ENCODE measurements around the gene AKNA.
"Not testable (repeated sequence)": the region's sequence is repeated elsewhere in the genome, so short reads cannot be mapped to it uniquely, and the experiment has no call there.

Gene AKNA

DNA sequence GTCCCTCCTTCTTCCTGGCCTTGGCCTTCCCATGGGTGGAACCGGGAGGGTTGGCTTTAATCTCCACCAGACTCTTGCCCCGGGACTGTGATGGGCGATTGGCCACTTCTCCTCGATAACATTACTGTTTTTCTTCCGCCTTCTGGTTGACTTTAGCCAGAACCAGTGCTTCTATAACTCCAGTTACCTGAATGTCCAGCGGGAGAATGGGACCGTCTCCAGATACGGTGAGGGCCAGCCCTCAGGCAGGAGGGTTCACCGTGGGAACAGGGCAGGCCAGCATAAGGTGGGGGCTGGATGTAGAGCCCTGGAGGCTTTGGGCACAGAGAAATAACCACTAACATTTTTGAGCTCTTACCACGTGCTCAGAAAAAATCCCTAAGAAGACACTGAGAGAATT is 57.1 kb downstream of the AKNA start:
- TF ChIP-seq, protein P1, sequence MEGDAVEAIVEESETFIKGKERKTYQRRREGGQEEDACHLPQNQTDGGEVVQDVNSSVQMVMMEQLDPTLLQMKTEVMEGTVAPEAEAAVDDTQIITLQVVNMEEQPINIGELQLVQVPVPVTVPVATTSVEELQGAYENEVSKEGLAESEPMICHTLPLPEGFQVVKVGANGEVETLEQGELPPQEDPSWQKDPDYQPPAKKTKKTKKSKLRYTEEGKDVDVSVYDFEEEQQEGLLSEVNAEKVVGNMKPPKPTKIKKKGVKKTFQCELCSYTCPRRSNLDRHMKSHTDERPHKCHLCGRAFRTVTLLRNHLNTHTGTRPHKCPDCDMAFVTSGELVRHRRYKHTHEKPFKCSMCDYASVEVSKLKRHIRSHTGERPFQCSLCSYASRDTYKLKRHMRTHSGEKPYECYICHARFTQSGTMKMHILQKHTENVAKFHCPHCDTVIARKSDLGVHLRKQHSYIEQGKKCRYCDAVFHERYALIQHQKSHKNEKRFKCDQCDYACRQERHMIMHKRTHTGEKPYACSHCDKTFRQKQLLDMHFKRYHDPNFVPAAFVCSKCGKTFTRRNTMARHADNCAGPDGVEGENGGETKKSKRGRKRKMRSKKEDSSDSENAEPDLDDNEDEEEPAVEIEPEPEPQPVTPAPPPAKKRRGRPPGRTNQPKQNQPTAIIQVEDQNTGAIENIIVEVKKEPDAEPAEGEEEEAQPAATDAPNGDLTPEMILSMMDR (conservative IDR thresholded peaks at IDR 0.05), result no peak
- no peak overlapping the region for H3K27ac ChIP-seq

DNA sequence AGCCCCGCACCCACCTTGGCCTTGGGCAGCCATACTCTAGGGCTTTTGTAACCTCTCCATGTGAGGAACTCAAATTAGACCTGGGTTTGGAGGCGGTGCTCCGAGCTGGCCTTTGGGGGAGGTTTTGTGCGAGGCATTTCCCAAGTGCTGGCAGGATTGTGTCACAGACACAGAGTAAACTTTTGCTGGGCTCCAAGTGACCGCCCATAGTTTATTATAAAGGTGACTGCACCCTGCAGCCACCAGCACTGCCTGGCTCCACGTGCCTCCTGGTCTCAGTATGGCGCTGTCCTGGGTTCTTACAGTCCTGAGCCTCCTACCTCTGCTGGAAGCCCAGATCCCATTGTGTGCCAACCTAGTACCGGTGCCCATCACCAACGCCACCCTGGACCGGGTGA is 58.2 kb downstream of the AKNA start, which contains the start of gene ORM2:
TSS of gene ORM2 (plus strand) at position 245 of the 398 bp plus-strand sequence. CDS start at position 281, 36 bp downstream.
- not testable (repeated sequence) for H3K27ac ChIP-seq

DNA sequence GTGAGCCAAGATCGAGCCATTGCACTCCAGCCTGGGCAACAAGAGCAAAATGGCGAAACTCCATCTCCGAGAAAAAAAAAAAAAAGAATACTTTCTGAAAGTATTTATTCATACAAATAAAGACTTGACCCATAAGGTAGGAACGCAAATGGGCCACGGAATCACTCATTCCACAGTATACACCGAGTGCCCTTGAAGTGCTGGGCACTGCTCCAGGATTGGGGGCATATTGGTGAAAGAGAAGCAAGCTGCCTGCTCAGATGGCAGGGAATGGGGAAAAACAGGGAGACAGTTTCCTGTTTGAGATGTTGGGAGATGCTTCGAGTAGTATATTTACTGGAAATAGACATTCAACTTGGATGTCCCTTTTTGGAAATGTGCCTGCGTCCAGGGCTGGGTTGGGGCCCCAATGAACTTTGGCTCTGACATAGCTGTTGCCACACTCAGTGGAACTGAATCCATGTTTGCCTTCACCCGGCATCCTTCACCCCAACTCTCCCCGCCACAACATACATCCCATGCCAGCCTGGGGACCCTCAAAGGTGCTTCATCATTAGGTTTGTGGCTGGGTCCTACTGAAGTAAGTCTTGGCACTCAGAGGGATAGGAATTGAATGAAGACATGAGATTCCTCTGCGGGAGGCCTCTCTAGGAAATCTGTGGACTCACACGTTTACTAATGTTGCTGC is 58.7 kb downstream of the AKNA start:
- H3K27ac ChIP-seq, result not testable (repeated sequence)

DNA sequence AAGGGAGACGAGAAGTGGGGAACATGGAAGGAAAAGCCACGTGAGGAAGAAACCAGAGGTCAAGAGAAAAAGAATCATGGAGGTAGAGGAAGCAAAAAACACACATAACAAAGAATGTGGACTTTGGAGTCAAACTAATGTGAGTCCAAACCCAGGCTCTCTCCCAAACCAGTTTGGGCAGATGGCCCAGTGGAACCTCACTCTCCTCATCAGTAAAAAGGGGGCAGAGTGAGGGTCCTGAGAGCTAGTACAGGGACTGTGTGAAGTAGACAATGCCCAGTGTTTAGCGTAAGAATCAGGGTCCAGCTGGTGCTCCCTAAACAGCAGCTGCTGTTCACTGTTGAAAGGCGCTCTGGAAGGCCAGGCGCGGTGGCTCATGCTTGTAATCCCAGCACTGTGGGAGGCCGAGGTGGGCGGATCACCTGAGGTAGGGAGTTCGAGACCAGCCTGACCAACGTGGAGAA is 59.4 kb downstream of the AKNA start:
- H3K27ac ChIP-seq, result not testable (repeated sequence)

DNA sequence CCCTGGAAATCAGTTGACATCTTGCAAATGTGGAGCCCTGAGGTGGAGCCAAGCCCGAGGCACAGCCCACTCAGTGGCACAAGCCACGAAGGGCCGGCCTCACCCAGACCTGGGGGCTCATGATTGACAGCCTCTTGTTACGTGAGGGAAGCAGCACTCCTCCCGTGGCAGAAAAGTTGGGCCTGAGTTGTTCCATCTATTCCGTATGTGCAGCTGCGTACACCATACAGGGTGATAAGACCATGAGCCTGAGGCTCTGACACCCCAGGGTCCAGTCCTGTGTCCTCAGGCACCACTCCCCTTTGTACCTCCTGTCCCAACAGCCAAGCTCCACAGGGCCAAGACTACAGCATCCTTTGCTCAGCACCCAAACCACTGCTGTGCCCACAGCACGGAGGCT is 60.0 kb downstream of the AKNA start:
- TF ChIP-seq, protein P1 (conservative IDR thresholded peaks at IDR 0.05), result no peak
- H3K27ac ChIP-seq, result no peak overlapping the region

DNA sequence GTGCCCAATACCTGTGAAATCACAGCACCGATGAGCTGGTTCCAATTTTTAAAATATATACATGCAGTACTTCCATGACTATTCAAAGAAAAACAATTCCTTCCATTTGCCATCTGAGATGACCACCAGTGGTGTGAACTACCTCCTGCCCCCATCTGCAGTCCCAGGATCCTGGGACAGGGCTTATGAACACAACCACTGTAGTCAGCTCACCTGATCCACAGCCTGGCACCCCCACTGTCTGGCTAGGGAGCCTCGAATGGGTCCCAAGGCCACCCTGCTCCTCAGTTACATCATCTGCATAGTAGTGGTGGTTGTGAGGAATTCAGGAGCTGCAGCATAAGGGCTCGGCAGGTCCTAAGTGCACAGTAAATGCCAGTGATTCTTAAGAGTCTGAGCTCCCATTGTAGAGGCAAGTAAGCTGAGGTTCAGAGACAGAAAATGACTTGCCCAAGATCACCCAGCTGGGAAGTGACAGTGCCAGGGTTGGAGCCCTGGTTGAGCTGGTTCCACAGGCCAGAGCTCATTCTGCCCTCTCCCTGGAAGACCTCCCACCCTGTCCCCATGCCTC is 62.0 kb downstream of the AKNA start:
- H3K27ac ChIP-seq, result not testable (repeated sequence)

DNA sequence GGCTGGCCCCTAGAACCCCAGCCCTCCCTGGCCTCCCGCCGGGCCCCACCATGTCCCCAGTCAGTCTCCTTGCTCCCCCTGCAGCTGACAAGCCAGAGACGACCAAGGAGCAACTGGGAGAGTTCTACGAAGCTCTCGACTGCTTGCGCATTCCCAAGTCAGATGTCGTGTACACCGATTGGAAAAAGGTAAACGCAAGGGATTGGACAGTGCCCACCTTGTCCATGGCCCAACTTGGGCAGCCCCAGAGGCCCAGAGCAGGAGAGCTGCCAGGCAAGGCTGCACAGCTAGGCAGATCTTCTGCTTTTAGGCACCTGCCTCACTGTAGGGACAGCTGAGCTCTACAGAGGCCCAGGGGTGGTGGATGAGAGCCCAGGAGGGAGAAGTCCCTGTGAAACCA is 62.8 kb downstream of the AKNA start:
- H3K27ac ChIP-seq, result not testable (repeated sequence)

DNA sequence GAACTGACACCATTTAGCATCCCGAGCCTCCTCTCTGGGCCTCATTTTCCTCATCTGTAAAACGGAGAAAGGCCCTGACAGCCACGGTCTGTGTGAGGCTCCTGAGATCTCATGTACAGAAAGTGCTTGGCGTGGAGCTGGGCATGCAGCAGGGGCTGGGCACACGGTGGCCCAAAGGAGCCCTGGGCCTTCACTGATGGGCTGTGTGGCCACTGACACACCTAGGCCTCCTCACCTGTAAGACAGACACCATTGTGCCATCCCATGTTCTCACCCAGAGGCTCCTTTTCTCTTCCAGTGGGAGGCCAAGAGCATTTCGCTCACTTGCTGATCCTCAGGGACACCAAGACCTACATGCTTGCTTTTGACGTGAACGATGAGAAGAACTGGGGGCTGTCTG is 63.3 kb downstream of the AKNA start:
- H3K27ac ChIP-seq, result no peak overlapping the region
- TF ChIP-seq, protein P1 (conservative IDR thresholded peaks at IDR 0.05), result no peak

DNA sequence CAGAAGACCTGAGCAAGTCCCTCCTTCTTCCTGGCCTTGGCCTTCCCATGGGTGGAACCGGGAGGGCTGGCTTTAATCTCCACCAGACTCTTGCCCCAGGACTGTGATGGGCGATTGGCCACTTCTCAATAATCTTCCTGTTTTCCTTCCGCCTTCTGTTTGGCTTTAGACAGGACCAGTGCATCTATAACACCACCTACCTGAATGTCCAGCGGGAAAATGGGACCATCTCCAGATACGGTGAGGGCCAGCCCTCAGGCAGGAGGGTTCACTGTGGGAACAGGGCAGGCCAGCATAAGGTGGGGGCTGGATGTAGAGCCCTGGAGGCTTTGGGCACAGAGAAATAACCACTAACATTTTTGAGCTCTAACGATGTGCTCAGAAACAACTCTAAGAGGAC is 63.9 kb downstream of the AKNA start:
- not testable (repeated sequence) for H3K27ac ChIP-seq

DNA sequence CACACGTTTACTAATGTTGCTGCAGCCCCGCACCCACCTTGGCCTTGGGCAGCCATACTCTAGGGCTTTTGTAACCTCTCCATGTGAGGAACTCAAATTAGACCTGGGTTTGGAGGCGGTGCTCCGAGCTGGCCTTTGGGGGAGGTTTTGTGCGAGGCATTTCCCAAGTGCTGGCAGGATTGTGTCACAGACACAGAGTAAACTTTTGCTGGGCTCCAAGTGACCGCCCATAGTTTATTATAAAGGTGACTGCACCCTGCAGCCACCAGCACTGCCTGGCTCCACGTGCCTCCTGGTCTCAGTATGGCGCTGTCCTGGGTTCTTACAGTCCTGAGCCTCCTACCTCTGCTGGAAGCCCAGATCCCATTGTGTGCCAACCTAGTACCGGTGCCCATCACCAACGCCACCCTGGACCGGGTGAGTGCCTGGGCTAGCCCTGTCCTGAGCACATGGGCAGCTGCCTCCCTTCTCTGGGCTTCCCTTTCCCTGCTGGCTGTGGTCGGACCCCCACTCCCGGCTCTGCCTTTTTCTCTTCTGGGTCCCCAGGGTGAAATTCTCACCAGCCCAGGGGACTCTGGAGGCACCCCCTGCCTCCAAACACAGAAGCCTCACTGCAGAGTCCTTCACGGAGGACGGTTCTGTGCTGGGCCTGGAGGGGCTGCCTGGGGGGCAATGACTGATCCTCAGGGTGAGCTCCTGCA is 64.8 kb downstream of the AKNA start, which contains the start of gene ORM1:
TSS of gene ORM1 (plus strand) at position 268 of the 701 bp plus-strand sequence. CDS start at position 304, 36 bp downstream.
- not testable (repeated sequence) for H3K27ac ChIP-seq

DNA sequence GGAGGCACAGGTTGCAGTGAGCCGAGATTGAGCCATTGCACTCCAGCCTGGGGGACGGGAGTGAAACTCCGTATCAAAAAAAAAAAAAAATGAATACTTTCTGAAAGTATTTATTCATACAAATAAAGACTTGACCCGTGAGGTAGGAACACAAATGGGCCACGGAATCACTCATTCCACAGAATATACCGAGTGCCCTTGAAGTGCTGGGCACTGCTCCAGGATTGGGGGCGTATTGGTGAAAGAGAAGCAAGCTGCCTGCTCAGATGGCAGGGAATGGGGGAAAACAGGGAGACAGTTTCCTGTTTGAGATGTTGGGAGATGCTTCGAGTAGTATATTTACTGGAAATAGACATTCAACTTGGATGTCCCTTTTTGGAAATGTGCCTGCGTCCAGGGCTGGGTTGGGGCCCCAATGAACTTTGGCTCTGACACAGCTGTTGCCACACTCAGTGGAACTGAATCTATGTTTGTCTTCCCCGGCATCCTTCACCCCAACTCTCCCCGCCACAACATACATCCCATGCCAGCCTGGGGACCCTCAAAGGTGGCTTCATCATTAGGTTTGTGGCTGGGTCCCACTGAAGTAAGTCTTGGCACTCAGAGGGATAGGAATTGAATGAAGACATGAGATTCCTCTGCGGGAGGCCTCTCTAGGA is 65.5 kb downstream of the AKNA start:
- not testable (repeated sequence) for H3K27ac ChIP-seq

DNA sequence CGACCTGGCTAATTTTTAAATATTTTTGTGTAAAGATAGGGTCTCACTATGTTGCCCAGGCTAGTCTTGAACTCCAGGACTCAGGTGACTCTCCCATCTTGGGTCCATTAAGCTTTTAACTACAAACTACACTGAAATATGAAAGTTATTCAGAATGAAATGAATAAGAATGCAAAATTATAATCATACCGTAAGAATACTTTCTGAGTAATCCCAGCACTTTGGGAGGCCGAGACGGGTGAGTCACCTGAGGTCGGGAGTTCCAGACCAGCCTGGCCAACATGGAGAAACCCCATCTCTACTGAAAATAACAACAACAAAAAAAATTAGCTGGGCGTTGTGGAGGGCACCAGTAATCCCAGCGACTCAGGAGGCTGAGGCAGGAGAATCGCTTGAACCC is 66.0 kb downstream of the AKNA start:
- TF ChIP-seq, protein P1 (conservative IDR thresholded peaks at IDR 0.05), result no peak
- no peak overlapping the region for H3K27ac ChIP-seq

DNA sequence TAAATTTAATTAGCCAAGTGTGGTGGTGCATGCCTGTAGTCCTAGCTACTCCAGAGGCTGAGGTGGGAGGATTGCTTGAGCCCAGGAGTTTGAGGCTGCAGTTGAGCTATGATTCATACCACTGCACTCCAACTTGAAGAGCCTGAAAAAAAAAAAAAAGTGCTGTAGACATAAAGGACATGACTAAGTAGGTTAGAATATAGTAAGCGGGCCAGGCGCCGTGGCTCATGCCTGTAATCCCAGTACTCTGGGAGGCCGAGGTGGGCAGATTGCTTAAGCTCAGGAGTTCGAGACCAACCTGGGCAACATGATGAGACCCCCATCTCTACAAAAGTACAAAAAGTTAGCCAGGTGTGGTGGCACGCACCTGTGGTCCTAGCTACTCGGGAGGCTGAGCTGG is 67.1 kb downstream of the AKNA start:
- H3K27ac ChIP-seq, result not testable (repeated sequence)
